ENCODE measurements around the gene CCDC181. TPM values are rescaled to one million over a fixed set of nuclear protein-coding genes. Genes with fewer than 3 reads are reported as not detected.

The CCDC181 gene
- total RNA-seq, 1 experiment from 2014 or later: 2.9 TPM

GRCh38 chr1:169360415-169360814 lies 66.9 kb downstream of the CCDC181 start:
- Histone ChIP-seq H2BK15ac (ENCODE audit: low read depth, low read length) (no peak overlapping the region), H3K27ac (ENCODE audit: insufficient read length, low read depth, low read length) (no peak overlapping the region), H3K23ac (ENCODE audit: insufficient read length, low read depth, low read length) (no peak overlapping the region), H4K91ac (ENCODE audit: insufficient read length, low read depth, low read length) (no peak overlapping the region), H3K79me1 (ENCODE audit: insufficient read depth, low read depth, low read length, poor library complexity, severe bottlenecking) (no peaks in the 10 kb centered on the region), H2BK5ac (ENCODE audit: insufficient read length, low read length) (no peak overlapping the region), H3K27me3 (ENCODE audit: insufficient read depth, low read length) (no peaks in the 10 kb centered on the region), H3K79me2 (ENCODE audit: insufficient read depth, low read length) (peaks cover 2% of the 10 kb centered on the region; the same call in 1 of the 2 replicates), H4K8ac (replicated peaks; ENCODE audit: insufficient read length, low read depth, low read length) (no peak overlapping the region), H3K18ac (ENCODE audit: insufficient read length, low read depth, low read length) (no peak overlapping the region), H3K9me3 (ENCODE audit: control insufficient read depth, low read depth, low read length) (no peaks in the 10 kb centered on the region), H3T11ph (ENCODE audit: low read length) (no peak overlapping the region), H3K4me2 (ENCODE audit: insufficient read depth, insufficient read length, low read length) (no peak overlapping the region), H3K56ac (ENCODE audit: insufficient read length, low read depth, low read length) (no peak overlapping the region), H3K23me2 (ENCODE audit: insufficient read length, low read depth, low read length, poor library complexity, severe bottlenecking) (no peaks in the 10 kb centered on the region), H3K4me1 (ENCODE audit: insufficient read depth, low read length) (no peaks in the 10 kb centered on the region), H2AK5ac (ENCODE audit: insufficient read length, low read length) (no peak overlapping the region), H3K14ac (ENCODE audit: insufficient read depth, low read length) (no peak overlapping the region), H2BK20ac (ENCODE audit: low read depth, low read length, poor library complexity, severe bottlenecking) (no peak overlapping the region), H4K5ac (ENCODE audit: insufficient read length, low read depth, low read length) (no peak overlapping the region), H3K4ac (ENCODE audit: low read depth, low read length) (no peak overlapping the region), H4K20me1 (ENCODE audit: control insufficient read depth, insufficient read depth, insufficient read length) (no peaks in the 10 kb centered on the region), H2BK120ac (ENCODE audit: low read depth, low read length, poor library complexity, severe bottlenecking) (no peak overlapping the region), H3K9ac (ENCODE audit: extremely low read depth, insufficient read length, low read length) (no peak overlapping the region), H2AFZ (ENCODE audit: low read length) (no peak overlapping the region), H2BK12ac (ENCODE audit: insufficient read length, low read depth, low read length) (no peak overlapping the region)
- Mint-ChIP-seq H3K36me3 (ENCODE audit: insufficient read depth in 1 of 3, low read depth in 3 of 3) (peaks cover 0 to 3% (median 0%) of the 10 kb centered on the region in 3 experiments; a peak in 3 of 7 replicates), H3K4me3 (no peak overlapping the region), H3K4me1 (no peaks in the 10 kb centered on the region), H3K9me3 (peaks cover 0 to 4% of the 10 kb centered on the region in 2 experiments; a peak in 2 of 5 replicates), H3K27me3 (ENCODE audit: low read depth) (no peaks in the 10 kb centered on the region), H3K27ac (no peak overlapping the region)
- no peak for TF ChIP-seq CTCF (conservative IDR thresholded peaks at IDR 0.05)
- DNase-seq: no peak
- no CpG with 5 or more reads among the region's 1 CpG for WGBS (ENCODE audit: extremely low coverage, insufficient read length, low lambda C conversion rate)

Measured in H9 (cell line).